ENCODE measurements around the gene MAP1A.

Gene MAP1A

DNA sequence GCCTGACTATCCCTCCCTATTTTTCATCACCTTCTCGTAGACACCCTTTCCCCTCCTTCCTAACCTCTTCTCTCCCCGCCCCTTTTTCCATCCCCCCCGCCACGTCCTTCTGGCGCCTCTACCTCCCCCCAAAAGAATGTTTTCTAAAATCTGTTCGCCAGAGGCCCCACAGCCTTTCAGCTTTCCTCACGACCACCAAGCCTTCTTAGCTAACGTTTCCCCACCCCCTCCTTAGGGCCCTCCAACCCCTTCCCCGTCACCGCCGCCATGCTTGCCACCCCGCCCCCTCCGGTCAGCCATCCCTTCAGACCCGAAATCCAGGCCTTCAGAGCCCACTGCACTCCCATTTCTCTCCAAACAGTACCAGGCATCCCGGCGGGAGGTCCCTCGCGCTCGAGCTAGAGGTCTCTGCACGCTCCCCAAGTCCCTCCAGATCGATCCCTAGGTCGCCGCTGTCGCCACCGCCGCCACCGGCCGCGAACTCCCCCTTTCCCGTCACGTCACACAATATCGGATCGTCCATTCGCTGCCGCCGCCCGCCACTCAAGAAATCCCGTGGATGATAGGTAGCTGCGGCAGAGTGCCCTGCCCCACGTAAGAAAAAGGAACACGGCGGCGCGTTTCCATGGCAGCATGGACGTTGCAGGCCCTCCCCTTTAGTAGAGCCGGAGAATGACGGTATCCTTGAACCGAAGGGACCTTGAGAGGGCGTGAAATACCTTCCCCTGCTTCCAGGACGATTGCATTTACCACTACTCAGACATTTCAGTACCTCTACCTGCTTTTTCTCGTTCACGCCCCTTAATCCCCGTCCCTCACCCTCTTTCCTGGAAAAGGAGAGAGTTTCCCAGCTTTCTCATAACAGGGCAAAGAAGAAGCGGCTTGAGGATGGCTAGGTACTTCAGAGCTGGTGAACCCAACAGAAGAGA is 24.5 kb upstream of the MAP1A start, which contains the start of gene TP53BP1:
TSS of gene TP53BP1 (minus strand) at position 484 of the 929 bp plus-strand sequence. CDS start at position 371, 113 bp downstream.
- H3K27ac ChIP-seq (ENCODE audit: low read depth, low read length) = peak within 1 kb of the TSS; percentile 92
- H3K36me3 ChIP-seq (ENCODE audit: insufficient read depth, low read length) = peaks cover 15% of the 10 kb centered on the region
- peak within 1 kb of the TSS; percentile 87 for H3K9ac ChIP-seq (ENCODE audit: low read length)
- peak within 1 kb of the TSS; percentile 92 to 96 for H3K4me3 ChIP-seq (ENCODE audit: low read depth in 1 of 2, low read length in 2 of 2)
- peaks cover 22% of the 10 kb centered on the region for H3K4me1 ChIP-seq (ENCODE audit: insufficient read depth, low read length)
- H3K9me3 ChIP-seq (ENCODE audit: low read length) = no peaks in the 10 kb centered on the region
- H3K27me3 ChIP-seq (ENCODE audit: control insufficient read depth in 1 of 2, insufficient read depth in 2 of 2, low read length in 2 of 2) = no peaks in the 10 kb centered on the region

GRCh38 chr15:43493703-43494472 is 23.5 kb upstream of the MAP1A start:
- H3K9me3 ChIP-seq (ENCODE audit: low read length) = no peaks in the 10 kb centered on the region
- peak overlapping the region; percentile 55 for H3K9ac ChIP-seq (ENCODE audit: low read length)
- H3K36me3 ChIP-seq (ENCODE audit: insufficient read depth, low read length) = peaks cover 10% of the 10 kb centered on the region
- H3K27me3 ChIP-seq (ENCODE audit: control insufficient read depth in 1 of 2, insufficient read depth in 2 of 2, low read length in 2 of 2) = no peaks in the 10 kb centered on the region
- peak overlapping the region in 1 of 2 donors; percentile 92 for H3K4me3 ChIP-seq (ENCODE audit: low read depth in 1 of 2, low read length in 2 of 2)
- H3K4me1 ChIP-seq (ENCODE audit: insufficient read depth, low read length) = peaks cover 22% of the 10 kb centered on the region
- peak overlapping the region; percentile 82 for H3K27ac ChIP-seq (ENCODE audit: low read depth, low read length)

DNA sequence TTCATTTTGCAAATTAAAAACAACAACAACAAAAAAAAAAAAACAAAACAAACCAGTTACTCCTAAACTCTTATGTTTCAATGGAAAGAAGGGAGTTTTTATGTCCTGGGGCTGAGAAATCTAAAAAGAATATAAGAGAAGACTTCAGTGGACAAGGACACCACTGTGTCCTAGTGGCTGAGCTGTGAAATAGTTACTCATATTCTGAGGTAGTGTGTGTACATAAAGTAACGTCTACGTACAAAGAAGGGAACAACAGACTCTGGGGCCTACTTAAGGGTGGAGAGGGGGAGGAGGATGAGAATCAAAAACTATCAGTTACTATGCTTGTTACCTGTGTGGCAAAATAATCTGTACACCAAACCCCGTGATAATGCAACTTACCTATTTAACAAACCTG is 18.4 kb upstream of the MAP1A start:
- Histone ChIP-seq H3K4me1 (ENCODE audit: insufficient read depth, low read length) (no peaks in the 10 kb centered on the region), H3K36me3 (ENCODE audit: insufficient read depth, low read length) (no peaks in the 10 kb centered on the region), H3K27me3 (ENCODE audit: control insufficient read depth in 1 of 2, insufficient read depth in 2 of 2, low read length in 2 of 2) (no peaks in the 10 kb centered on the region), H3K27ac (ENCODE audit: low read depth, low read length) (no peak overlapping the region), H3K4me3 (ENCODE audit: low read depth in 1 of 2, low read length in 2 of 2) (no peak overlapping the region), H3K9me3 (ENCODE audit: low read length) (no peaks in the 10 kb centered on the region), H3K9ac (ENCODE audit: low read length) (no peak overlapping the region)

DNA sequence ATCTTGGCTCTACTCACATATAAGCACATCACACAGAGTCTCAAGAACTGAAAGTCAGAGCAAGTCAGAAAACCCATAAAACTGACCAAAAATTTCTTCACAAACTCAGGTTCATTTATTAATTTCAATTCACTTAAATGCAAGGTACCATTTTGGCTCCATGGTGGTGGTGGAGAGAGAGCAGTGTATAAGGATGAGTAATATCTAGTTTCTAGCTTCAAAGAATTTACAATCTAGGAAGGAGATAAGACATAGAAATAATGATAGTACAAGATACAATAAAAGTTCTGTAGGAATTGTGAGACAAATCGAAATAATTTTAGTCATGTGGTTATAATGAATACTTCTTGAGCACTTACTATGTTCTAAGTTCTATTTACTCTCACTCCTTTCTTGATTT is 17.8 kb upstream of the MAP1A start:
- Histone ChIP-seq H3K36me3 (ENCODE audit: insufficient read depth, low read length) (no peaks in the 10 kb centered on the region), H3K27me3 (ENCODE audit: control insufficient read depth in 1 of 2, insufficient read depth in 2 of 2, low read length in 2 of 2) (no peaks in the 10 kb centered on the region)

DNA sequence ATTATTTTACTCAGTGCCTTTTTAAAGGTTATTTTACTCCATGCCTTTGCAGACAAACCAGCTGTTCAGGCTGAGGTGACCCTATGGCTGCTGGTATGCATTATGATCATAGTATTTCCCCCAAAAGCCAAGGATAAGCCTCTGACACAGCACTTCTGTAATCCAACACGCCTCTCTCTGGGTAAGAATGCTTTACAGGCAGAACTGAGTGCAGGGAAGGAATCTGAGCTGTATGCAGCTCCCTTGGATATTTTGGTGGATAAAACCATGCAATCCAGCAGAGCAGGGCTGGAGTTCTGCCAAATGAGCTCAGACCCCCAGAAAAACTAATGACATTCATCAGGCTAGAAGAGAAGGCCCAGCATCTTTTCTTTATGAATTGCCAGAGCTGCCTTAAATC is 11.7 kb upstream of the MAP1A start:
- Histone ChIP-seq H3K27ac (ENCODE audit: low read depth, low read length) (no peak overlapping the region), H3K36me3 (ENCODE audit: insufficient read depth, low read length) (no peaks in the 10 kb centered on the region), H3K9me3 (ENCODE audit: low read length) (no peaks in the 10 kb centered on the region), H3K27me3 (ENCODE audit: control insufficient read depth in 1 of 2, insufficient read depth in 2 of 2, low read length in 2 of 2) (no peaks in the 10 kb centered on the region), H3K4me3 (ENCODE audit: low read depth in 1 of 2, low read length in 2 of 2) (no peak overlapping the region), H3K4me1 (ENCODE audit: insufficient read depth, low read length) (peaks cover 18% of the 10 kb centered on the region), H3K9ac (ENCODE audit: low read length) (no peak overlapping the region)

More for the DNA sequence above, 17.8 kb upstream of the MAP1A start:
- Histone ChIP-seq H3K9me3 (ENCODE audit: low read length) (no peaks in the 10 kb centered on the region), H3K9ac (ENCODE audit: low read length) (no peak overlapping the region), H3K4me1 (ENCODE audit: insufficient read depth, low read length) (no peaks in the 10 kb centered on the region), H3K4me3 (ENCODE audit: low read depth in 1 of 2, low read length in 2 of 2) (no peak overlapping the region), H3K27ac (ENCODE audit: low read depth, low read length) (no peak overlapping the region)

DNA sequence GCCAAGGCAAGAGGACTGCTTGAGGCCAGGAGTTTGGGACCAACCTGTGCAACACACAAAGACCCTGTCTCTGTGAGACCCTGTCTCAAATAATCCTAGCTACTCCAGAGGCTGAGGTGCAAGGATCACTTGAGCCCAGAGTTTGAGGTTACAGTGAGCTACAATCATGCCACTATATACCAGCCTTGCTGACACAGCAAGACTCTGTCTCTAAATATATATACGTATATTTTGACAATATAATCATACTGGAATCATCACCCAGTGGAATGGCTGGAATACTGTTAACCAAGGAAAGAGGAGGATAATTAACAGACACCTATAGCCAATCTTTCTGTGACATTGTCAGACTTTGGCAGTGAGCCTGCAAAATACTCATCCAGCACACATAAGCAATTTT is 9.0 kb upstream of the MAP1A start:
- no peak overlapping the region for H3K9ac ChIP-seq (ENCODE audit: low read length)
- no peak overlapping the region for H3K4me3 ChIP-seq (ENCODE audit: low read depth in 1 of 2, low read length in 2 of 2)
- no peaks in the 10 kb centered on the region for H3K9me3 ChIP-seq (ENCODE audit: low read length)
- H3K4me1 ChIP-seq (ENCODE audit: insufficient read depth, low read length) = peaks cover 26% of the 10 kb centered on the region
- H3K27me3 ChIP-seq (ENCODE audit: control insufficient read depth in 1 of 2, insufficient read depth in 2 of 2, low read length in 2 of 2) = no peaks in the 10 kb centered on the region
- peak overlapping the region; percentile 94 for H3K27ac ChIP-seq (ENCODE audit: low read depth, low read length)
- no peaks in the 10 kb centered on the region for H3K36me3 ChIP-seq (ENCODE audit: insufficient read depth, low read length)

- H3K9me3 ChIP-seq (ENCODE audit: low read length) = no peaks in the 10 kb centered on the region
- H3K9ac ChIP-seq (ENCODE audit: low read length) = peak overlapping the region; percentile 72
- H3K4me3 ChIP-seq (ENCODE audit: low read depth in 1 of 2, low read length in 2 of 2) = no peak overlapping the region
- peaks cover 32% of the 10 kb centered on the region for H3K4me1 ChIP-seq (ENCODE audit: insufficient read depth, low read length)
- no peaks in the 10 kb centered on the region for H3K27me3 ChIP-seq (ENCODE audit: control insufficient read depth in 1 of 2, insufficient read depth in 2 of 2, low read length in 2 of 2)
- peak overlapping the region; percentile 94 for H3K27ac ChIP-seq (ENCODE audit: low read depth, low read length)
- H3K36me3 ChIP-seq (ENCODE audit: insufficient read depth, low read length) = no peaks in the 10 kb centered on the region
These were observed 8.3 kb upstream of the MAP1A start for GRCh38 chr15:43508991-43509659.

GRCh38 chr15:43509660-43510199 is 7.7 kb upstream of the MAP1A start:
- Histone ChIP-seq H3K4me3 (ENCODE audit: low read depth in 1 of 2, low read length in 2 of 2) (peak overlapping the region in 1 of 2 donors; percentile 90), H3K4me1 (ENCODE audit: insufficient read depth, low read length) (peaks cover 38% of the 10 kb centered on the region), H3K36me3 (ENCODE audit: insufficient read depth, low read length) (no peaks in the 10 kb centered on the region)

GRCh38 chr15:43510200-43511011 is 7.0 kb upstream of the MAP1A start:
- H3K27ac ChIP-seq (ENCODE audit: low read depth, low read length) = peak overlapping the region; percentile 94
- peak overlapping the region; percentile 72 for H3K9ac ChIP-seq (ENCODE audit: low read length)

More at GRCh38 chr15:43509660-43510199, 7.7 kb upstream of the MAP1A start:
- peak overlapping the region; percentile 94 for H3K27ac ChIP-seq (ENCODE audit: low read depth, low read length)
- H3K27me3 ChIP-seq (ENCODE audit: control insufficient read depth in 1 of 2, insufficient read depth in 2 of 2, low read length in 2 of 2) = no peaks in the 10 kb centered on the region
- H3K9me3 ChIP-seq (ENCODE audit: low read length) = no peaks in the 10 kb centered on the region
- peak overlapping the region; percentile 72 for H3K9ac ChIP-seq (ENCODE audit: low read length)

GRCh38 chr15:43511012-43511885 is 6.2 kb upstream of the MAP1A start:
- H3K27ac ChIP-seq (ENCODE audit: low read depth, low read length) = no peak overlapping the region
- peak overlapping the region; percentile 23 to 90 for H3K4me3 ChIP-seq (ENCODE audit: low read depth in 1 of 2, low read length in 2 of 2)
- no peak overlapping the region for H3K9ac ChIP-seq (ENCODE audit: low read length)
- no peaks in the 10 kb centered on the region for H3K27me3 ChIP-seq (ENCODE audit: control insufficient read depth in 1 of 2, insufficient read depth in 2 of 2, low read length in 2 of 2)
- peaks cover 50% of the 10 kb centered on the region for H3K4me1 ChIP-seq (ENCODE audit: insufficient read depth, low read length)
- H3K36me3 ChIP-seq (ENCODE audit: insufficient read depth, low read length) = no peaks in the 10 kb centered on the region
- no peaks in the 10 kb centered on the region for H3K9me3 ChIP-seq (ENCODE audit: low read length)

More at GRCh38 chr15:43510200-43511011, 7.0 kb upstream of the MAP1A start:
- no peaks in the 10 kb centered on the region for H3K9me3 ChIP-seq (ENCODE audit: low read length)
- H3K27me3 ChIP-seq (ENCODE audit: control insufficient read depth in 1 of 2, insufficient read depth in 2 of 2, low read length in 2 of 2) = no peaks in the 10 kb centered on the region
- H3K36me3 ChIP-seq (ENCODE audit: insufficient read depth, low read length) = no peaks in the 10 kb centered on the region
- H3K4me3 ChIP-seq (ENCODE audit: low read depth in 1 of 2, low read length in 2 of 2) = peak overlapping the region; percentile 23 to 90
- peaks cover 42% of the 10 kb centered on the region for H3K4me1 ChIP-seq (ENCODE audit: insufficient read depth, low read length)

All from muscle layer of colon (tissue), 2 donors.